Fibroblast of lung (primary cell): ENCODE data around the gene TMEM132C. TPM values are rescaled to one million over a fixed set of nuclear protein-coding genes. Genes with fewer than 3 reads are reported as not detected.

Experiments
- DNase-seq, 2 donors: peaks; one replicate each; pipeline versions ENCODE4 v3.0.0 to v3.0.0-alpha.2; 2010; ENCODE audit warnings: low read depth in 2 of 2
- H2AFZ ChIP-seq: 2 replicates; pipeline ENCODE4 v1.5.1; 2012; ENCODE audit warnings: low read length, control low read depth, inconsistent platforms
- H3K27ac ChIP-seq: 2 replicates; pipeline ENCODE4 v1.5.1; 2011; ENCODE audit warnings: low read length, control low read depth; ENCODE audit not compliant: insufficient read depth
- H3K27me3 ChIP-seq: 2 replicates; pipeline ENCODE4 v1.5.1; 2011; ENCODE audit warnings: mild to moderate bottlenecking, low read length; ENCODE audit not compliant: control insufficient read depth, insufficient read depth
- H3K36me3 ChIP-seq: 2 replicates; pipeline ENCODE4 v1.5.1; 2011; ENCODE audit warnings: low read length; ENCODE audit not compliant: control insufficient read depth, insufficient read depth
- H3K4me1 ChIP-seq: 2 replicates; pipeline ENCODE4 v1.5.1; 2011; ENCODE audit warnings: low read length; ENCODE audit not compliant: control insufficient read depth, insufficient read depth; ENCODE audit errors: extremely low read depth
- H3K4me2 ChIP-seq: 2 replicates; pipeline ENCODE4 v1.5.1; 2011; ENCODE audit warnings: low read length, control low read depth; ENCODE audit not compliant: insufficient read depth; ENCODE audit errors: extremely low read depth
- H3K4me3 ChIP-seq, 4 experiments: fragments of 200-600 bp in 1 of 4; sonication (generic) in 1 of 4; replicated peaks in 1 of 4; 2 replicates each; pipeline ENCODE4 v1.5.1; 2011 to 2016; ENCODE audit warnings: low read length in 4 of 4, low read depth in 3 of 4, mild to moderate bottlenecking in 3 of 4, control low read depth in 2 of 4, inconsistent platforms in 1 of 4, mixed read lengths in 1 of 4; ENCODE audit not compliant: insufficient read depth in 1 of 4; ENCODE audit errors: control extremely low read depth in 1 of 4
- H3K79me2 ChIP-seq: 2 replicates; pipeline ENCODE4 v1.5.1; 2012; ENCODE audit warnings: mild to moderate bottlenecking, low read length, inconsistent platforms; ENCODE audit not compliant: control insufficient read depth, insufficient read depth
- H3K9ac ChIP-seq: 2 replicates; pipeline ENCODE4 v1.5.1; 2011; ENCODE audit warnings: mild to moderate bottlenecking, low read length, control low read depth; ENCODE audit not compliant: insufficient read depth
- H3K9me3 ChIP-seq: 2 replicates; pipeline ENCODE4 v1.5.1; 2012; ENCODE audit warnings: low read depth, low read length; ENCODE audit not compliant: control insufficient read depth, insufficient read depth
- H4K20me1 ChIP-seq: 2 replicates; pipeline ENCODE4 v1.5.1; 2011; ENCODE audit warnings: low read length; ENCODE audit not compliant: control insufficient read depth, insufficient read depth; ENCODE audit errors: extremely low read depth
- CTCF ChIP-seq, 2 donors: IDR thresholded peaks in 1 of 2; conservative IDR thresholded peaks in 1 of 2; 1 replicate in 1 of 2; 2 replicates in 1 of 2; pipeline ENCODE4 v1.5.1; 2011 to 2012; ENCODE audit warnings: low read length in 2 of 2, control low read depth in 1 of 2, inconsistent platforms in 1 of 2, low read depth in 1 of 2, mild to moderate bottlenecking in 1 of 2
- EZH2 ChIP-seq: IDR thresholded peaks from 2 replicates; pipeline ENCODE4 v1.5.1; 2012; ENCODE audit warnings: low read length, control low read depth, mild to moderate bottlenecking; ENCODE audit errors: missing control alignments
- polyA plus RNA-seq, 2 donors: library from polyadenylated mRNA; depleted of rRNA in 1 of 2; stranded (reverse) in 1 of 2; unstranded in 1 of 2; fragments of >200 nt; gene quantifications; 2 replicates each; pipeline ENCODE4 v1.2.1, GENCODE V29; 2011 to 2012; ENCODE audit warnings: missing spikeins in 1 of 2
- total RNA-seq: library from RNA; depleted of rRNA; stranded (reverse); fragments of >200 nt; gene quantifications from 2 replicates; pipeline ENCODE4 v1.2.1, GENCODE V29; 2014

The TMEM132C gene
- total and polyA plus RNA-seq, 2 donors (not counting 1 experiment from before 2014, with no cell fraction given): not detected

- no peak for DNase-seq
- no peaks in the 10 kb centered on the region for H3K4me1 ChIP-seq
Observed at GRCh38 chr12:128258866-128259555, 8.0 kb upstream of the TMEM132C start.

GRCh38 chr12:128259556-128260070, 7.4 kb upstream of the TMEM132C start:
- H4K20me1 ChIP-seq: no peaks in the 10 kb centered on the region
- H3K9ac ChIP-seq: no peak overlapping the region
- H3K4me2 ChIP-seq: no peak overlapping the region
- H3K27me3 ChIP-seq: no peaks in the 10 kb centered on the region
- H3K4me1 ChIP-seq: no peaks in the 10 kb centered on the region
- H3K4me3 ChIP-seq: no peak overlapping the region
- H3K36me3 ChIP-seq: no peaks in the 10 kb centered on the region
- no peaks in the 10 kb centered on the region for H3K79me2 ChIP-seq
- H3K9me3 ChIP-seq: no peaks in the 10 kb centered on the region
- no peak overlapping the region for H3K27ac ChIP-seq
- H2AFZ ChIP-seq: no peak overlapping the region
- peak; percentile 3 to 43 for TF ChIP-seq CTCF (conservative IDR thresholded peaks at IDR 0.05 in 1 of 2, IDR thresholded peaks at IDR 0.05 in 1 of 2; ENCODE audit: low read depth in 1 of 2, low read length in 2 of 2)
- TF ChIP-seq EZH2: no peak
- DNase-seq: peak in 1 of 2 donors; percentile 0

More at GRCh38 chr12:128258866-128259555, 8.0 kb upstream of the TMEM132C start:
- Histone ChIP-seq H3K27ac (no peak overlapping the region), H3K9ac (no peak overlapping the region), H2AFZ (no peak overlapping the region), H3K4me2 (no peak overlapping the region), H3K79me2 (no peaks in the 10 kb centered on the region), H3K9me3 (no peaks in the 10 kb centered on the region), H3K36me3 (no peaks in the 10 kb centered on the region), H4K20me1 (no peaks in the 10 kb centered on the region), H3K27me3 (no peaks in the 10 kb centered on the region), H3K4me3 (no peak overlapping the region)
- TF ChIP-seq CTCF (conservative IDR thresholded peaks at IDR 0.05 in 1 of 2, IDR thresholded peaks at IDR 0.05 in 1 of 2; ENCODE audit: low read depth in 1 of 2, low read length in 2 of 2): no peak
- no peak for TF ChIP-seq EZH2

GRCh38 chr12:128261757-128262156, 5.2 kb upstream of the TMEM132C start:
- Histone ChIP-seq H4K20me1 (no peaks in the 10 kb centered on the region), H3K79me2 (no peaks in the 10 kb centered on the region), H3K27ac (no peak overlapping the region), H3K9me3 (no peaks in the 10 kb centered on the region), H3K9ac (no peak overlapping the region), H3K36me3 (no peaks in the 10 kb centered on the region), H3K4me1 (no peaks in the 10 kb centered on the region), H3K27me3 (no peaks in the 10 kb centered on the region), H2AFZ (no peak overlapping the region), H3K4me3 (no peak overlapping the region), H3K4me2 (no peak overlapping the region)
- no peak for TF ChIP-seq CTCF (conservative IDR thresholded peaks at IDR 0.05 in 1 of 2, IDR thresholded peaks at IDR 0.05 in 1 of 2; ENCODE audit: low read depth in 1 of 2, low read length in 2 of 2)
- TF ChIP-seq EZH2: no peak
- no peak for DNase-seq
